GM21723 (cell line): ENCODE data around the gene GNG13.

Source experiments
- ATAC-seq: cut with Tn5 transposase; IDR thresholded peaks from one replicate; pipeline ENCODE4 v1.9.1; 2021; ENCODE audit warnings: mild to moderate bottlenecking, moderate library complexity; ENCODE audit not compliant: unreplicated experiment

Gene GNG13

DNA sequence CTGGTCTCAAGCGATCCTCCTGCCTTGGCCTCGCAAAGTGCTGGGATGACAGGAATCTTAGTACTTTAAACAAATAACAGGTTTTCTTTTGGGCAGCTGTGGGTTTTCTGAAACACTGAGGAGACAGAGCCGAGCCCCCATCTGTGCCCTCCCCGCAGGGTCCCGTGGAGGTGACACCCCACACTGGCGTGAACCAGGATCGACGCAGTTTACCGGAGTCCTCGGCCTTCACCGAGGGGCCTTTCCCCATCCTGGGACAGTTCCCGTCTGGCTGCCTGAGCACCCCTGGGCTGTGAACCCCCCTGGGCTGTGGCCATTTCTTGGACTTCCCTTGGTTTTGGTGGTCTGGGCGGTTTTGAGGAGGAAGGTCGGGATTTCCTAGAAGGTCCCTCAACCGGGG, 15.3 kb upstream of the GNG13 start:
- no peak for ATAC-seq

DNA sequence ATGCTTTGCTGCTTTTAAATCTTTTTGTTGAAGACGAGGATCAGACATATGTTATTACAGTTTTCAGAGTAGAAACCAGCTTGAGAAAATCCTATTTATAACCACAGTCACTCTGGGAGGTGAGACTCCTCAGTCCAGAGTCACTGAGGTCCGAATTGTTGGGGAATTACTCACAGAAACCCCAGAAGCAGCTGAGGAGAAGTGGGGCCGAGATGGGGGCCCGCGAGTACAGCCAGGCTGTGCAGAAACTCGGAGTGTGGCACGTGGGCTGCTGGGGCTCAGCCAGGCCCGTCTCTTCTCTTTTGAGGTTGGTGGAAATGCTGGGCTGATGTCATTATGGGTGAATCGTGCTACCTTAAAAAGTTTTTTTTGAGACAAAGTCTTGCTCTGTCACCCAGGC, 14.4 kb upstream of the GNG13 start:
- no peak for ATAC-seq

DNA sequence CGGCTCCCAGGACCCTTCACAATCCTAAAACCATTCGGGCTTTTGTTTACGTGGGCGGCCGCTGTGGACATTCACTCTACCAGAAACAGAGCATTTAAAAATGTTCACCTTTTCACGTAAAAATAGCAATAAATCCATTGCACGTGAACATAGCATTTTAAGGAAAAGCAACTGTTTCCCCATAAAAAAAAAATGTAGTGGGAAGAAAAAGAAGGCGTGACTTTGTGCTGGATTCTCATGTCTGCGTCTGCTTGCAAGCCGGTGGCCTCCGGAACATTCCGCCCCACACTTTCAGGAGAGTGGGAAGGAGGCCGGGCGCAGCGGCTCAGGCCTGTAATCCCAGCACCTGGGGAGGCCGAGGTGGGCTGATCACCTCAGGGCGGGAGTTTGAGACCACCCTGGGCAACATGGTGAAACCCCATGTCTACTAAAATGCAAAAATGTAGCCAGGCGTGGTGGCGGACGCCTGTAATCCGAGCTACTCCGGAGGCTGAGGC, 13.4 kb upstream of the GNG13 start:
- no peak for ATAC-seq

DNA sequence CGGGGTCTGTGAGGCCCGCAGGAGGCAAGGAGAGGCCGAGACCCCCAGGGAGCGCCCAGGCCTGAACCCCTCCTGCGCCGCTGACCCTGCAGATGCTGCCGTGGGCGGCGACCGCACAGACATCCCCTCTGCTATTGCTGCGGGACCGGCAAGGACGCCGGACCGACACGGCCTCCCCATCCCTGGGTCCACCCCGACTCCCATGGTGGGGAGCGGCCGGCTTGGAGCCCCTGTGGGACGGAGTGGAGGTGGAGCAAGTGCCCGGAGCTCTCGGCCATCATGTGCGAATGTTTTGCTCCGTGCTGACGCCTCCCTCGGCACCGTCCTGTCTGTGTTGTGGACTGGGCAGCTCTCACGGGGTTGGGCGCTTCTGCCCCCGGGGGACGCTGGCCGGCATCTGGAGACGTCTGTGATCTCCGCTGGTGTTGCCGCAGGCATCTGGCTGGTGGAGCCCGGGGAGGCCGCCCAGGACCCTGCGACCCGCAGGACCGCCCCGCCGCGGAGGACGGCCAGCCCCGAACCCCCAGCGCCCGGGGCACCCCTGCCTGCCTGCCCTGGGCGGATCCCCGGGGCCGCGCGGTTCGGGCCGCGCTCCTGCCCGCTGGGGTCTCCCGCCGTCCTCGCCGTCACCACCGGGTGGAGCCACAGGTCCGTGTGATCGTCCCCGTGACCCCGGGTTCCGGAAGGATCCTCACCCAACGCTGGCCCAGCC, 12.8 kb upstream of the GNG13 start:
- no peak for ATAC-seq

DNA sequence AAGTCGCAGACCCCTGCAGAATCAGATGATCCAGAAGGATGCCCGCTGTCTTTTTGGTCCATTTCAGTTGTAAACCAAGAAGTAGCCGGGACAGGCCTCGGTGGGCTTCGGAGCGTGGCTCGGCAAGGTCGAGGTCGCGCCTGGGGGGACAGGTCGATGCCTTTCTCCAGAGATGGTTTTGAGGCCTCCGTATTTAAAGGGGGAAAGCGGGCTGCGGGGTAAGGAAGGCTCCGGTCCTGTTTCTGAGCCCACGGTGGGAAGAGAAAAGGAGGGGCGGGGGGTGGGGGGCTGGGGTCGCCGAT, 7.5 kb upstream of the GNG13 start:
- peak; percentile 2 for ATAC-seq

DNA sequence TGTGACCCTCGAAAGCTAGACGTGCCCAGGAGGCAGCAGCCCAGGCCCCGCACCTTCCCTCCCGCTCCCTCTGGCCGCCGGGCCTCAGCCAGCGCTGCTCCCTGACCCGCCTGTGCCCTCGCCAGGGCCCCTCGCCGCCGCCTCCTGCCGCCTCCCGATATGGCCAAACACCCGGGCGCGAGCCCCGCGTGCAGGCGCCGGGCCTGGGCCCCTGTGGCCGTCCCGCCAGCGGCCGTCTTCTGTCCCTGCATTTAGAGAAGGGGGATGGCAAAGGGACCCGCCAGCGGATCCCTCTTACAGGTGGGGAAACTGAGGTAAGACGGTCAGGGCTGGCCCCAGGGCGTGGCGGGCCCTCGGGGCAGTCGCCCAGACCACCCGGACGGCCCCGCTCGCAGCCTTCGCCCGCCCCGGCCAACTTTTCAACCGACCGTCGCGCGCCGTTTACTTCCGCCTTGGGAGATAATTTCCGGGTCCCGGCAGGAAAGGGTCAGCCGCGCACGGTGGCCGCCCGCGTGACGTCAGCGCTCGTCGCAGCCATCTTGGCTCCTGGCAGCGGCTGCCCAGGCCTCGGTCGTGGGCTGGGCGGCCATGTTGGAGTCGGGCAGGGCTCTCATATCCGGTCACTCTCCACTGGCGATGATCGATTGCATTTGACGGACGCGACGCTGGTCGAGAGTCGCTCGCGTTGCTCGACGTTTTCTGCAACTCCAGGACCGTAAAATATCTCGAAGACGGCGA, 7.0 kb upstream of the GNG13 start:
- ATAC-seq: peak; percentile 85

DNA sequence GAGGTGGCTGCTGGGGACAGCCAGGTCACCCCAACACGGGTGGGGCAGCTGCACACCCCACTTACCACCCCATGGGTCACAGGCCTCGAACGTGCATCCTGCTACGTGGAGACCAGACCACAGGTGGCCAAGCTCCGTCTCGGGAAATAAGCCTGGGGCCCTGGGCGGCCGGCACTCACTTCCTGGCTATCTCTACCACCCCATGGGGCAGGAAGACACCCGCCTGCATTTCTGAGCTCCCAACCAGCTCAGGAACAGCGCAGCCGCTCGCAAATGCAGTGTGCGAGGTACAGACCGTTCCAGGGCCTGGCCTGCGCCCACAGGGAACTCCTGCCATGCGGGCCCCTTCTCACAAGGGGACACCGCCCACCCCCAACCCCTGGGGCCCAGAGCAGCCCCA, 4.9 kb upstream of the GNG13 start:
- ATAC-seq: no peak

DNA sequence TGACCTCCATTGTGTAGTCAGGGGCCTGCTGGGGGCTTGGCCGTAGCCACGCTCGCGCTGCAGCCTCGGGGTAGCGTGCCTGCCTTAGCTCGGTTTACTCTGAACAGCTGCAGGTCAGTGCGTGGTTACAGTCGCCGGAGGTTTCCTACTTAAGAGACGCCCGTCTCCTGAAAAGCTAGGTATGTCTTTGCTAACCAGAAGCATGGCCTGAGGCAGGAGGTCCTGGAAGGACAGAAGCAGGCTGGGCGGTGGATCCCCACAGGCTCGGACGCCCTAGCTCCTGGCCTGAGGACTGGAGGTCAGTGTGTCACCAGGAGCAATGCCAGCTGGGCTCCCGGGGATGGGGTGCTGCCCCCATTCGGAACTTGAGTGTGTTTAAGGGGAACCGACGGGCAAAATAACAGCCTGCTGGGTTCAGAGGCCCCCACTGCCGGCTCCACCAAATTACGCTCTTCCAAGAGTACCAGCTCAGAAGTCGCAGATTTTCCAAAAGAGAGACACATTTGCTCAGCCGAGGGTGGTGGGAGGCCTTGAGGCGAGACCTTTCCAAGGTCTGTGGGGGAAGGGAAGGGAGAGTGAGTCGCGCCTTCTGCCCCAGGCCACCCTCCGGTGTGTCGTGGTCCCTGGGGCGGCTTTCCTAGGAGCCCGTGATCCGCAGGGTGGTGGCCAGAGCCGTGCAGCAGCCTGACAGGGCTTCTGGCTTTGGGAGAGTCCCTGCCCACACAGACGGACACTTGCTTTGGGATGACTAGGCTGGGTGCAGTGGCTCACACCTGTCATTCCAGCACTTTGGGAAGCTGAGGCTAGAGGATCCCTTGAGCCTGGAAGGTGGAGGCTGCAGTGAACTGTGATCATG, 3.9 kb upstream of the GNG13 start:
- no peak for ATAC-seq

DNA sequence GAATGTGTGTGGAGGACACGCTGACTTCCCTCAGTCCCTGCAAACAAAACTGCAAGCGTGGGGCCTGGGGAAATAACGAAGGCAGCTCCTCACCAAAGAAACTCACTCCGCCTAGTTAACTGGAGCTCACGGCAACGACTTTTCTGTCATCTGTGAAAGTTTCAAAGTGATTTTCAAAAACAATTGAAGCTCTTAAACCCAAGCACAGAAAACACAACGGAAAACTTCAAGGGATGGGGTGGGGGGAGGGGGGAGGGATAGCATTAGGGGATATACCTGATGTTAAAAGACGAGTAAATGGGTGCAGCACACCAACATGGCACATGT, 3.2 kb upstream of the GNG13 start:
- ATAC-seq: no peak

DNA sequence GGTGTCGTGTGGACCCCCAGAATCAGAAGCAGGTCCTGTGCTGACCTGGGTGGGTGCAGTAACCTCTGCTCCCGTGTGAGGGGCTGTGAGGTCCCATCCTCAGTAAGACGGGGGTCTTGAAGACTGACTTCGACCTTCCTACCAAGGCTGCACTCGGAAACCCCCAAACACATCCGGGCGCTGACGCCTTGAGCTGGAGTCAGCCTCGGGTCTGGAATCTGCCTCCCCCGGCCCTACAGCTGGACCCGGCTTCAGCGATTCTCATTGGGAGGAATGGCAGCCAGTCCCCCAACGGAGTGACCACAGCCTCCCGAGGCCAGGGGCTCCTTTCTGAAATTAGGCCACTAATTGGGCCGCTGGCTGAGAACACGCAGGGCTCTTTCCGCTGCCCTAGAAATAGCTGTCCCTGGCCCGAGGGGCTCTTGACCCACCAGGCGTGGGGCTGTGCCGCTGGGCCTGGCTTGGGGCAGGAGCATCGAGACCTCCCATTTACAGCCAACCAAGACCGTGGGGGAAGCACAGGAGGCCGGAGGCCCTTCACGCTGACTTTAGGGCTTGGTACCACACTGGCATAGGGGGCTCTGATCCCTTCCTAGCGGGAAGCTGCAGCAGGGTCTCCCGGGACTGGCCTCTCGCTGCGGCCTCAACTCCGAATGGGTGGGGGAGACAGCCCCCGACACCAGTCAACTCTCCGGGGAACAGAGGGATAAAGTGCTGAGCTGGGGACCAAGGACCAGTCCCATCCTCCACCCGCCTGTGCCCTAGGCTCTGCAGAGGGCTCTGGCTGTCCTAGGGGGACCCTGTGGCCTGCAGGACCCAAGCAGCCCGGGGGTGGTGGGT, 2.6 kb upstream of the GNG13 start:
- no peak for ATAC-seq

DNA sequence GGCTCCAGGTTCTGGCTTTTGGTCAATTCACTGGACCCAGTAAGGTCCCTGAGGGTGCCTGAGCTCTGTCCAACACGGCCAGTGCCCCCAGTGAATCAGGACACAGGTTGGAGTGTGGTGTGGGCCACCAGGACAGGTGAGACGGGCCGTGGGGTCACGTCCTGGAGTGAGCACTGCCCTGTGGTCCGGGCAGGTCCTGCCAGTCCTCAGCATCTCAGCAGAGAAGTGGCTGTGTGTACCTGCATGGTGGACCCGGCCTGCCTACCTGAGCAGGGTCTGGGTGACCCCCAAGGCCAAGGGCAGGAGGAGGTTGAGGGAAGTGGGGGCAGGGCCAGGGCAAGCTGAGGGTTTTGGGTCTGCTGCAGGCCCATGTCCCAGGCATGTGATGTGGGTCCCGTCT, 1.9 kb upstream of the GNG13 start:
- no peak for ATAC-seq

DNA sequence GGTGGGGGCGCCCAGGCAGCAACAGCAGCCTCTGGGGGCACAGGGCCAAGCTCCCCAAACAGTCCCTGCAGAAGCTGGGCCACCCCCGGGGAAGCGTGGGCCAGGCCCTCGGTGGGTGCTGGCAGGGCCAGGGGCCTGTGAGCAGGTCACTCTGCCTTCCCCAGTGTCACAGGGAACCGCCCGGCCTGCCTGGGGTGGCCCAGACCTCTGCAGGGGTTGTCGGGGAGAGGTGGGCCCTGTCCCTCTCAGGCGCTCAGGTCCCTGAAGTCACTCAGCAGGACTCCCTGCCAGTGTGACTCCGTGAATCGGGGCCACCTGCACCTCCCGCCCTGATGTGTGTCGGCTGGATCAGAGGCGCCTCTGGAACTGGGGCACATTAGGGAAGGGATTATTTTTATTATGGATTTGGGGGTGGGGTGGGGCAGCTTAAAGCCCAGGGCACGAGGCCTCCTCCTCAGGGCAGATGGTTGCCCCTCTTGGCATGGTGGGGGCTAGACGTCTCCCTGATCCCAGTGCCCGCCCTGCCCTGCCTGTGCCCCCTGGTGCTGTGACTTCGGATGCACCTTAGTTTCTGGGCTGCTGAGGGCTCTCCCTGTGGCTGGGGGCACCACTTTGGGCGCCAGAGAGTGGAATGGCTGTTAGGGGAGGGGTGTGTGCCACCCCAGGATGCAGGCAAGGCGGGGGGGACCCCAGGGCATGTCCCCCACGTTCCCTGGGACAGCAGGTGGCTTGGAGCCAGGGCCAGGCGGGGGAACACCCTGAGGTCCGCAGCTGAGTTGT, 1.2 kb upstream of the GNG13 start:
- no peak for ATAC-seq

DNA sequence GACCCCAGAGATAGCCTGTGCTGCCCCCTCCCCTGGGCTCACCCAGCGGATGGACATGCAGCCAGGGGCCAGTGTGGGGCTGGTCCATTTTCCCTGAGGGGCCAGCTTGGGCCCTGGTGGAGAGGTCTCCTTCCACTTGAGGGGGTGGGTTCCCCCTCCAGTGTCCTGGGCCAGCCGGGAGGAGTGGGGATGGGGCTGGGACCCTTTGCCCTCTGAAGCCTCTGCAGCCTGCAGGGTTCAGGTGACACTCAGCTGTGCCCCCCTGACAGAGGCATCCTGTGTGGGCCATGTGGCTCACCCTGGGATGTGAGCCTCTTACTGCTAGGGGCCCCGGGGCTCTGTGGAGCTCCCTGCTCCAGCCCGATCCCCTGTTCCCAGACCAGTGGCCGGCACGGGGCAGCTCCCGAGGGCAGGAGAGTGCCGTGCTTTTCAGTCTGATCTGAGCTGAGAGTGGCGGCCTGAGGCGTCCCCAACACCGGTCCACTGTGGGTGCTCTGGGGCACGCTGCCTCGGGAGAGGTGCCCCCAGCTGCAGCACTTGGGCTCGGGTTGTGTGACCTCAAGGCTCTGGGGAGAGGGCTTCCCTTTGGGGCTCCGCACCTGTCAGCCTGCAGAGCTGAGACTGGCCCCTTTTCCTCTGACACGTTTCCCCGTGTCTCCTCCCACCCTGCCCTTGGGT, 439 bp upstream of the GNG13 start:
- ATAC-seq: no peak

DNA sequence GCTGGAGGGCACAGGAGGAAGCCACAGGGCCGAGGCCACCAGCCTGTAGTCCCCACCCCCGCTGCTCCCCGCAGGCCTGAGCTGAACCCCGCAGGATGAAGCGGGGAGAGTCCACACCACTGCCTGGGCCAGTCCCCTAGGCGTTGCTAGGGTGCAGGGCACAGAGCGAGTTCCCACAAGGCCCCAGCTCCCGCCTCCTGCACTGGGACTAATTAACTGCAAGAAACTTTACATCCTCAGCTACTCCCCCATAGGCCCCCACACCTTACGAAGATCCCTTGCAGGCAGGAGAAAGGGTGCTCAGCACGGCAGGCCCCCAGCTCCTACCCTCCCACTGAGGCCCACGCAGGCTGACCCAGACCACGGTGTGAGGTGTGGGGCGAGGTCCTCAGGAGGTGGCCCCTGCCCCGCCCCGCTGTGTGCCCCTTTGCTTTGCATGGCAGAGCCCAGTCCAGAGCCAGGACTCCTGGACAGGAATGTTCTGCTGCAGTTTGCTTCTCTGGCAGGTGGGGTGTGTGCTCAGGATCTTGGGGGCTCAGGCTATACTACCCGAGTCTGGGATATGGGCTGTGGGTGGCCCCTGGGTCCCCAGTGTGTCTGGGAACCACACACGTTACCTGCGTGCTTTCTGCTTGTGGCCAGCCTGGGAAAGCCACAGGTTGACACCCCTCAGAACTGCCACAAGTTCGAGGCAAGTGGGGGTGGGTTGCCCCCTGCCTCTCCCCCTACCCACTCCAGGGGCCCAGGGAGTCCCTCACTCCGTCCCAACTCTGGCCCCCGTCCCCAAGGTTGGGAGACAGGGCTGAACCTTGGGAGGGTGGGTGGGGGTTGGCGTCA, 1.2 kb downstream of the GNG13 start:
- ATAC-seq: no peak

DNA sequence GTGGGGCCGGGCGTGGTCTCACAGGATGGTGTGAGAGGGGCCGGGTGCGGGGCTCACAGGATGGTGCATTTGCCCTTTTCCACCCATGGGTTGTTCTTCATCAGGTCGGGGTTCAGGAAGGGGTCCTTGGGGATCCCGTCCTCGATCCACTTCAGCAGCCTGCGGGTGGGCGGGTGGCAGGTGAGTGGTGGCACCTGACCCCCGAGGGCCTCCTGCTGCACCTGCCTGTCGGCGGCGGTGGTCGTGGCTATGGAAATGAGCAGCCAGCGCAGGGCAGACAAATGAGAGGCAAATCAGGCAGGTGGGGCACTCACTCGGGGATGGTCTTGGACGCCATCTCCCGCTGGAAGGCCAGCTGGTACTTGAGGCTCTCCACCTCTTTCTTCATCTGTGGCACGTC, 1.9 kb downstream of the GNG13 start:
- no peak for ATAC-seq

DNA sequence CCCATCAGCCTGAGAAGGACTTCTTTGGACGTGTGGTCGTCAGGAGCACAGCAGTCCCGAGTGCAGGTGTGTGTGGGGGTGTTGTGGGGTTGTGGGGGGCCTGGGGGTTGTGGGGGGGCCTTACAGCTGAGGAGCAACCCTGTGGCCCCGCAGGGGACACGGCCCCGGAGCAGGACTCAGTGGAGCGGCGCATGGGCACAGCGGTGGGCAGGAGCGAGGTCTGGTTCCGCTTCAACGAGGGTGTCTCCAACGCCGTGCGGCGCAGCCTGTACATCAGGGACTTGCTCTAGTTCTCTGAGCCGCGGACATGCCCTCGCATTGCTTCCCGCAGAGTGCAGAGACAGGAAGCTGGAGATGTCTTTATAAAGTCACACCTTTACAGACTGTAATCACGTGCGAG, 2.8 kb downstream of the GNG13 start:
- ATAC-seq: no peak

DNA sequence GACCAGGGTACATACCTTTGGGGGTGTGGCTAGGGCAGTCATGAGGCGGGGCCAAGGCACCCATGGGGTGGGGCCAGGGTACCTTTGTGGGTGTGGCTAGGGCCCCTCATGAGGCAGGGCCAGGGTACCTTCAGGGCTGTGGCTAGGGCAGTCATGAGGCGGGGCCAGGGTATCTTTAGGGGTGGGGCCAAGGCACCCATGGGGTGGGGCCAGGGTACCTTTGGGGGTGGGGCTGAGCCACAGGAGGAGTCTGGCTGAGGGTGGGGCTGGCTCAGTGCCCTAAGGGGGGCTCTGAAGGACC, 3.5 kb downstream of the GNG13 start:
- ATAC-seq: no peak

DNA sequence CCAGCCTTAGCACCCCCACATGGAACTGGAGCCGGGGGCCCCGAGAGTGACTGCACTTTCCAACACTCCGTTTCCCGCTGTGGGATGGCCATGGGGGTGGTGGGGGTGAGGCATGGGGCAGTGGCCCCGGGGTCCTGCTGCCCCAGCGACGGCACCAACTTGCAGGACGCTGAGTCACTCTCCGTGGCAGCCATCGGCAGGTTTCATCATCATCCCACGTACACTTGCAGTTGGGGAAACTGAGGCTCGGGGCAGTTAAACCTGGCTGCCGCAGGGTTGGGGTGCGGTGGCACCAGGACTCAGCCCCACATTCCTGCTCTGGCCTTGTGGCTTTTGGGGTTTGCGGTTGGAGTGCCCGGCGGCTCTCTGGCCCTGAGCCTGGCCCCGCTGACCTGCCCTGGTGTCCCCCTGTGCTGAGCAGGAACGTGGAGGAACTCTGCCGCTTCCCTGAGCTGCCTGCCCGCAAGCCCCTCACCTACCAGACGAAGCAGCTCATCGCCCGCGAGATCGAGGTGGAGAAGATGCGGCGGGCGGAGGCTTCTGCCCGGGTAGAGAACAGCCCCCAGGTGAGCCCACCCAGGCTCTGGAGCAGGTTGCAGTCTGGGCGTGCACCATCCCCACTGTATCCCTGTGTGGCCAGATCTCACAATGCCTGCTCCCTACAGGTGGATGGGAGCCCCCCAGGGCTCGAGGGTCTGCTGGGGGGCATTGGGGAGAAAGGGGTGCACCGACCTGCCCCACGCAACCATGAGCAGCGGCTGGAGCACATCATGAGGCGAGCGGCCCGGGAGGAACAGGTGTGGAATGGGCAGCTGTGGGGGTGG, 4.0 kb downstream of the GNG13 start:
- ATAC-seq: no peak
